Left ventricle myocardium superior (tissue), 1 donor: ENCODE measurements around the gene LYL1. TPM values are rescaled to one million over a fixed set of nuclear protein-coding genes. Genes with fewer than 3 reads are reported as not detected.
A peak's percentile ranks its signal among the peaks of the same experiment; 100 is the strongest.

Experiments
- ATAC-seq: fragments of 200-7000 bp; cut with Tn5 transposase; one replicate; pipeline ENCODE4 v1.9.1; 2020; ENCODE audit warnings: mild to moderate bottlenecking, moderate library complexity
- DNase-seq: peaks from one replicate; pipeline ENCODE4 v3.0.0-alpha.2; 2020
- intact Hi-C: fragments of 100-400 bp; cut with micrococcal nuclease; formaldehyde crosslinking; loops from one replicate; pipeline ENCODE4 v1.11.0; 2022
- total RNA-seq: library from RNA; stranded (reverse); fragmentation: NEBNext Ultra II Directional; extraction: Animal tissue kit (Norgen Biotek cat#: 25700); gene quantifications from one replicate; pipeline ENCODE4 v1.2.1, GENCODE V29; 2021
- donor health status: DM: no; HTN: yes; CAD: no; lungs with severe emphysema.

Gene LYL1
- total RNA-seq, 1 donor from 2014 or later: 8.8 TPM

DNA sequence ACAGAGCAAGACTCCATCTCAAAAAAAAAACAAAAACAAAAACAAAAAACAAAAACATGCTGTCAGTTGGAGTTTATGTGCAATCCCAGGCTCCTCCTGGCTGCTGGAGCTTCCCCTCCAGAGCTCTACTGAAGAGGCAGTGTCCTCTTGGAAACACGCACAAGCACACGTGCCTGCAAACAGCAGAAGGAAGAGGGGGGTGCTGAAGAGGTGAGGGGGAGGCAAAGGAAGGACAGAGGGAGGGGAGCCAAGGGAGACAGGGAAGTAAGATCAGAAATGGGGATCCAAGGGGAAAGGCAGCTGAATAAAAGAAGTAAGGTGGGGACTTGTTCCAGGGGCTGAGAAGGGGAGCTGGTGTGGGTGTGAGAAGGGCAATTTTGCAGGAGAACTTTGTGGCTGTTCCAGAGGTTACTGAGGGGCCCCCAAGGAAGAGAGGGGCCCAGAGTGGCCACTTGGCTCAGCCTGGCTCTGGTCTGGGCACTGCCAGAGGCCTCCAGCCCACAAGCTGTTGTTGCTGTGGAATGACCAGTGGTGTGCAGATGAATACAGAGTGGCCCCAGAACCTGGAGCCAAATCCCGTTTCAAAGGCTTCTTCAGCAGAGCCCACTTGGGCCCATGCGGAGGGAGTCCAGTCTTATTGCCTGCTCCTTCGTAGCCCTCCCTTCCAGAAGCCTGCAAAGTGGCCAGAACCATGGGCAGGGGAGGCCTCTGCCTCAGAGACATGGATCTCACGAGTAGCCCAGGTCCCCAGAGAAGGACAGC lies 34.4 kb downstream of the LYL1 start:
- peak; percentile 30 for ATAC-seq
- DNase-seq: no peak
- intact Hi-C loops: no loop called here

DNA sequence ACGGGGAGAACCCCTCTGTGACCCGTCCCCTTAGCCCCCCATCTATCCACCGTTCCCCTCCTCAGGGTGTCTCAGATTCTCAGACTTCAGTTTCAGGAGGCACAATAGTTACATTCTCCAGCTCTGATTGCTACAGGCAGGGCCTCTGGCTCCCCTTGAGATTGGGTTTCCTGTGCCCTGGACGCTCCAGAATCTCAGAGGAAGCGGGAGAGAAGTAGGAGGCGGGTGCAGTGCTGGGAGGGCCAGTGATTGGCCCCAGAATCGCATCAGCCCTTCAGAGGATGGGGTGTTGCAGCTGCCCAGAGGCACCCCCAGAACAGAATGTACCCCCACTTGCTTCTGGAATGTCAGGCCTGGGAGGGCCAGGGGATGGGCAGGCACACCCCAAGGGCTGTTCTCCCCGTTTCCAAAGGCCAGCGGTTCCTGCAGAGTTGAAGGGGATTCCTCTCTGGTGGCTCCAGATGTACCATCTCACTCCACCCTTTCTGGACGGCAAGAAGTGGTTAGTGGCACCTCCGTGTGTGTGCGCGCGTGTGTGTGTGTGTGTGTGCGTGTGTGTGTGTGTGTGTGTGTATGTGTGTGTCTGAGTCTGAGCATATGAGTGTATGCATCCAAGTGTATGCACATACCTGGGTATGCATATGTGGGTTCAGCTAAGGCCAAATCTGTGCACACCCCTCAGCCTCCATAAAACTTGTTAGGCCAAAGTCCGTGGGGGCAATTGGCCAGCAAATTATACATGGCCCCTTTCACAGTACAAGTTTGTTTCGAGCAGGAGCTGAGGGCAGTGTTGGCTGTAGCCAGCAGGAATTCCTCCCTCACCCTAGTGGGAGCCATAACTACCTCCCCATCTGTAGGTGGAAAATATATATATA lies 35.5 kb downstream of the LYL1 start:
- no peak for ATAC-seq
- intact Hi-C loops: no loop called here
- no peak for DNase-seq

- intact Hi-C loops: no loop called here
- no peak for ATAC-seq
- no peak for DNase-seq
Observed at GRCh38 chr19:13066226-13066625, 36.4 kb downstream of the LYL1 start.

DNA sequence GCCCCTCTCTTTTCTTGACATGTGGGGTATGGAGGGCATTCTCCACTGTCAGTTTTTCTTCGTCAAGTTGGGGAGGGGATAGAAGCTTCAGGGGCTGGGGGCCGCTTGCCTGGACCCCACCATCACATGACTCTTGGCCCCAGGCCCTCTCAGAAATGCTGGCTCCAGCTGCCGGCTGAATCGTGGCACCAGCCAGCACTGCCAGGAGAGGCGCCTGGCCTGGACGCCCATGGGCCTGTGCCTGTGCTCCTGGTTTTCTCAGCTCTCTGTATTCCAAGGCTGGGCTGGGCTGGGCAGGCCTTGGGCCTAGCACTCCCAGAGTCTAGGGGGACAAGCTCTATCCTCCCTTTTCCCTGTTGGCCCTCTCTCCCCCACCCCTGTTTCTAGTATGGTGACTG lies 38.6 kb downstream of the LYL1 start:
- intact Hi-C loops: no loop called here
- peak; percentile 63 for ATAC-seq
- DNase-seq: peak; percentile 82

- intact Hi-C loops: no loop called here
- peak; percentile 74 for DNase-seq
- ATAC-seq: peak; percentile 79
Observed at GRCh38 chr19:13063461-13064091, 39.1 kb downstream of the LYL1 start.

DNA sequence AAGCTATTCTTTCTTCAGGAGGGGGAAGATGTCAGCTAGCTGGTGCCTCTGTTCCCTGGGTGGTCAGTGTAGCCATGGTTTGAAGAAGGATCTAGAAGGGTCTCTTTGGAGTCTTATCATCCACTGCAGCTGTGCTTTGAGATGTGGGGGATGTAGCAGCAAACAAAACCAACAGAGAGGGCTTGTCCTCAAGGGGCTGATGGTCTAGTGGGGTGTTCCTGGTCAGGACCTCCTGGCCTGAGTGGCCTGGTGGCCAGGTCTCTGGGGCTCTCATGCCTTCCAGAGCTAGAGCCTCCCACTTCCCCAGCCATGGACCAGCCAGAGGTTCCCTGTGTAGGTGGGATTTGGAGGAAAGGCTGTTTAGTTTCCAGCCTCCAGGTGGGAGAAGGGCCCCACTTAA lies 40.3 kb downstream of the LYL1 start:
- no peak for ATAC-seq
- no peak for DNase-seq
- intact Hi-C loops: no loop called here

GRCh38 chr19:13060964-13061927 lies 41.4 kb downstream of the LYL1 start:
- ATAC-seq (peak; percentile 68), DNase-seq (peak; percentile 94)
- intact Hi-C loops: no loop called here

DNA sequence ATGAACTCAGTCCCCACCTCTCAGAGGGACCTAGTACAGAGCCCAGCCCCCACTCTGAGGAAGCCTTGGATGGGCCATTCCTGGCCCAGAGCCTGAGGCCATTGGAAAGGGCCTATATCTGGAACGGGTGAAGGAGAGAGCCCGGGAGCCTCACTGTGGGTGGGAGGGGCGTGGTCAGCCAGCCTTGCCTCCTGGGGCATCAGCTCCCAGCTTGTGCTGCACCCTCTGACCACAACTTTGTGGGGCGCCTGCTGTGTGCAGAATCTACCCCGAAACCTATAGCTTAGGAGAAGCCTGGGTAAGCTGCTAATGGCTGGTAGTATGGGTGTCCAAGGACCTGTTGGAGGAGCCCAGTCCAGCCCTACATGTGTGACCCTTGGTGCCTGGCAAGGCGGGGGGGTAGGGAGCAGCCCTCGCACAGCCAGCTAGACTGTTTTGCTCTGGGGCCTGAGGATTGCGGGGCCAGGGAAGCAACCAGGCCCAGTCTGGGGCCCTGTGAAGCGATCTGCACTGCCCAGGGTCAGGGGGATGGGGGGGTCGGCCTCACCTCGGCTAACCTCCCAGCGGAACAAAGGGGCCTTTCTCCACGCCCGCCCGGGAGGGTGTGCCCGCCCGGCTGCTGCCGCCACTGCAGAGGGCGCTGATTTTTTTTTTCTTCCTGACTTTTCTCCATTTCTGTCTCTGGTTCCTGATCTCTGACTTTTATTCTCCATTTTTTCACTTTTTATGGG lies 42.3 kb downstream of the LYL1 start:
- intact Hi-C loops: no loop called here
- peak; percentile 77 for DNase-seq

DNA sequence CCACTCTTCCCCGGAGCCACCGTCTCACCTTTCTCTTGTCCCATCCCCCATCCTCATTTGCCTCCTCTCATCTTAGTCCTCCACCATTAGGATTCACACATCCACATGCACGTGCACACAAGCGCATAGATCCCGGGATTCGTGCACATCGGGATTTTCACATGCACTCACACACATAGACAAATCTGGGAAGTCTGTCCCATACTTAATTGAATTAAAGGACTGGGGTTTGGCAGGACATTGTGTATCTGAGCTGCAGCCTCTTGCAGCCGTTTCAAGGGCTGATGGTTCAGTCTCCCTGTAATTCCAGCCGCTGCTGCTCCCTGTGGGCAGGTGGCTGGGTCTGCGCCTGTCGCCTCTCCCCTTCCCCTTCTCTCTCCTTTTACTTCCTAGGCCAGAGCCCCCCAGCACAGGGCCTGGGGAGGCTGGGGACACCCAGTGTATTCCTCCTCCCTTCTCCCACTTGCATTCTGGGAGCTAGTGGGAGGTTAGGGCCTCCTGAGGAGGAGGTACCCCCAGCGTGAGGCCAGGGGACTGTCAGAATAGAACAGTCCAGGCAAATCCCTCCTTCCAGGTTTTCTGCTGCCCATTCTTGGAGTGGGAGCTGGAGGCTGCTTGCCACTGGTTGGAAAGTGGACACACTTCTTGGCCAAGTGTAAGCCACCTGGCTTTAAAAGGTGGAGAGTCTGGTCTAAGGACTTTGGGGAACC lies 43.6 kb downstream of the LYL1 start:
- intact Hi-C loops: no loop called here
- DNase-seq: no peak
- no peak for ATAC-seq

More for the DNA sequence above, 42.3 kb downstream of the LYL1 start:
- ATAC-seq: peak; percentile 27

GRCh38 chr19:13057744-13058143 lies 44.9 kb downstream of the LYL1 start:
- DNase-seq (no peak), ATAC-seq (no peak)
- intact Hi-C loops: no loop called here

GRCh38 chr19:13057147-13057572 lies 45.5 kb downstream of the LYL1 start:
- ATAC-seq: no peak
- DNase-seq: no peak
- intact Hi-C loops: no loop called here

DNA sequence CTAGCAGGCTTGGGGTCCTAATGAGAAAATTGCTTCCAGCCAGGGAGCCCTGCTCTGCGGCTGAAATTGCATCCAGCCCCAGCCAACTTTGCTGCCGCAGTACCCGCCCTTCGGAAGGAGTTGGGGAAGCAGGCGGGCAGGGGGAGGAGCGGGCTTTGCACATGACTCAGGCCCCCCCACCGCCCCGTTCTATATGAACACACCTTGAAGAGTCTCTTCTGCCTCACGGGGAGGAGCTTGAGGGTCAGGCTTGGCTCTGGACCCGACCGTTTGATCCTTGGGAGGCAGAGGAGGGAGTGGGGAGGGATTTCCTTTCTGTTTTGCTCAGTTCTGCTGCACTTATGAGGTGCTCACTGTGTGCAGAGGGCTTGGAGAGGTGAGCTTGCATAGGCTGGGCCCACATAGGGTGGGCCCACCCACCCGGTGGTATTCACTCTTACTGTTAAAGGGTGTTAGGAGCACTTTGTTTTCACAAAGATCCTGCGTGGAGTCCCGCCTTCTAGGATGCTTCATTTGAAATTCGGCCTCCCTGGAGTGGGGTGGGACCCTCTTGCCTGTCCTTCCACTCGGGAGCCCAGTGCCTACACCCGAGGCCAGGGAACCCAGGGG lies 46.5 kb downstream of the LYL1 start:
- DNase-seq (peak; percentile 72), ATAC-seq (no peak)
- intact Hi-C loops: no loop called here

- intact Hi-C loops: no loop called here
- peak; percentile 56 for ATAC-seq
- peak; percentile 89 for DNase-seq
Observed at GRCh38 chr19:13055213-13056051, 47.2 kb downstream of the LYL1 start.

DNA sequence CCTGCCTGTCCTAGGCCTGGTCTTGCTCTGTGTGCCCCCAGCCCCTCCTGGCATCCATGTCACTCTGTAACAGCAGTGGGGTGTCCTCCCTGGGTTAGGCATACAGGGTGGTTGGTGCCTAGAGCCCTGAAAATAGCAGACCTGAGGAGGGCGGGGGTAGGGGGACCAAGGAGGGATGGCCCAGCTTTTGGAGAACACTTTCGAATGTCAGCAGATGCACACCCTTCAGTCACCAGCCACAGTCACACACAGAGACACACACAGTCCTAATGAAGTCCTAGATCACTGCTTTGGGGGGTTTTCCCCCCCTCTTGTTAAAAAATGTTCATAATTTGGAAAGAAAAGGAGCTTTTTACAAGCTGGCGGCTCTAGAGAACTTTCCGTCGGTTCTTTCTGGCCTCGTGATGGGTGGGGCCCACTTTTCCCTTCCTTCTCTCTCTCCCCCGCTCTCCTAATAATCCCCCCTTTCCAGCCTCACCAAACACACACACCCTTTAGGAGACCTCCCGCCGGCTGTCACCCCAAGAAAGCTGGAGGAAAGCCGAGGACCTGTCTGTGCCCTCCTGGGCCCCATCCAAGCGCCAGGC lies 47.9 kb downstream of the LYL1 start:
- ATAC-seq (peak; percentile 26), DNase-seq (no peak)
- intact Hi-C loops: no loop called here

DNA sequence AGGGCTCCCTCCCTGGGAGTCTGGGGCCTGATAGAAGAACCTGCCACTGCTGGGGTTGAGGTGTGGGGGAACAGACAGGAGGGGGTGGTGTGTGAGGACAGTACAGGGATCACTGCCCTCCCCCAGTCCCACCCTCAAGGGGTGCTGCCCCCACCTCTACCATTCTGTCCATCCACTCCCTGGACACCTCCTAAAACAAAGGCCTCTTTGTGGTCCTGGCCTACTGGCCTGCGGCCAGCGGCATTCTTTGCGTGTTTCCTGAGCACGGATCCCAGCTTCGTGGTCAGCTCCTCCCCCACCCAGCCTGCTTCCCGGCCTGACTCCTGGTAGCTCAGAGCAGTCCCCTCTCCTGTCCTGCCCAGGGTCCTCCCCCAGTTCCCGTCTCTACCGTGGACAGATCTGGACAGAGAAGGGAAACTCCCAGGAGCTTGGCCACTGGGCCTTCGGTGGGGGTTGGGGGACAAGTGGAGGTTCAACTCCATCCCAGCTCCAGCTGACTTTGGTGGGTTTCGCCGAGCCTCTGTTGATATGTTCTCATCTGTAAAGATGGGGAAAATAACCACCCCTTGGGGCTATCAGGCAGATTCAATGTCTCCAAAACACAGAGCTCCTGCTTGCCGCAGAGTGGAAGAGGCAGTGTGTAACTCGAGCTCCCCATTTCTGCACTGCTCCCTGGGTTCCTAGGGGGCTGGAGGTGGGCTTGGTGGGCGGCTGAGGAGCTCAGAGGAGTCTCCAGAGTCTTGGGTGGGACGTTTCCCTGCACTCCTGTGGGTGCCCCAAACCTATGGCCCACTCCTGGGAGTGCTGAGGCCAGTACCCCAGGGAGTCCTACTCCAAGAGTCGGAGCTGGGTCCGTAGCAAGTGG lies 48.7 kb downstream of the LYL1 start:
- intact Hi-C loops: no loop called here
- peak; percentile 71 for ATAC-seq

More for the DNA sequence above, 48.7 kb downstream of the LYL1 start:
- DNase-seq: peak; percentile 96
